Measurements from ENCODE around the gene TEAD2. TPM values are rescaled to one million over a fixed set of nuclear protein-coding genes. Genes with fewer than 3 reads are reported as not detected.

TEAD2 gene
- total RNA-seq, 6 experiments from 2014 or later = 16.5 to 23.1 (median 20.8) TPM

DNA sequence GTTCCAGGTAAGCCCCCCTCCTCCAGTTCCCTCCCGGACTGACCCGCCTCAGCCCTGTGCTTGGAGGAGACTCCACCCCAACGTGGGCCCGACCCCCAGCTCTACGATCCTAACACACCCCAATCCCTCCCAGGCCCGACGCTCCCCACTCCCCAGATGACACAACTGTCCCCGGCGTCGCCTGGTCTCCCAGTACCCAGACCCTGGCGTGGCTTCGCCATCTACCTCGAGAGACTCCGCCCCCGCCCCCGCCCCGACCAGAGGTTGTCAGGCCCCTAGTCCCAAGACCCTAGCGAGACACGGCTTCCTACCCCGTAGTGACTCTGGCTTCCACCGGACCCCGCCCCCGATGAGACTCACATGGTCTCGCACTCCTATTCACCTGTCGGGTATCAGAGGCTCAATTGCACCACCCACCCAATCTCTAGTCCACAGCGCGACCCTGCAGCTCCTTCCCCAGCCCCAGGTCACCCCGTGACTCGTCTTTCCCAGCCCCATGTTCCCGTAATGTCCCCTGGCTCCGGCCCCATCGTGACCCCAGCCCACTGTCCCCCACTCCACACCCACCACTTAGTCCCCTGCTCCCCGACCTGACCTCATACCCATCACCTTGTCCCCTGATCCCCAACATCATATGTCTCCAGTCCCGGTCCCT lies 24.1 kb downstream of the TEAD2 start:
- no peak overlapping the region for H3K27ac Mint-ChIP-seq
- peaks cover 14% of the 10 kb centered on the region for H3K36me3 Mint-ChIP-seq (ENCODE audit: low read depth)
- TF ChIP-seq, protein P1, sequence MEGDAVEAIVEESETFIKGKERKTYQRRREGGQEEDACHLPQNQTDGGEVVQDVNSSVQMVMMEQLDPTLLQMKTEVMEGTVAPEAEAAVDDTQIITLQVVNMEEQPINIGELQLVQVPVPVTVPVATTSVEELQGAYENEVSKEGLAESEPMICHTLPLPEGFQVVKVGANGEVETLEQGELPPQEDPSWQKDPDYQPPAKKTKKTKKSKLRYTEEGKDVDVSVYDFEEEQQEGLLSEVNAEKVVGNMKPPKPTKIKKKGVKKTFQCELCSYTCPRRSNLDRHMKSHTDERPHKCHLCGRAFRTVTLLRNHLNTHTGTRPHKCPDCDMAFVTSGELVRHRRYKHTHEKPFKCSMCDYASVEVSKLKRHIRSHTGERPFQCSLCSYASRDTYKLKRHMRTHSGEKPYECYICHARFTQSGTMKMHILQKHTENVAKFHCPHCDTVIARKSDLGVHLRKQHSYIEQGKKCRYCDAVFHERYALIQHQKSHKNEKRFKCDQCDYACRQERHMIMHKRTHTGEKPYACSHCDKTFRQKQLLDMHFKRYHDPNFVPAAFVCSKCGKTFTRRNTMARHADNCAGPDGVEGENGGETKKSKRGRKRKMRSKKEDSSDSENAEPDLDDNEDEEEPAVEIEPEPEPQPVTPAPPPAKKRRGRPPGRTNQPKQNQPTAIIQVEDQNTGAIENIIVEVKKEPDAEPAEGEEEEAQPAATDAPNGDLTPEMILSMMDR (IDR thresholded peaks at IDR 0.05) = no peak
- no peak overlapping the region; the same call in 1 of the 2 replicates for H3K4me3 Mint-ChIP-seq
- H3K27me3 Mint-ChIP-seq (ENCODE audit: insufficient read depth) = peaks cover 16% of the 10 kb centered on the region
- no peak for DNase-seq
- H3K9me3 Mint-ChIP-seq = no peaks in the 10 kb centered on the region
- H3K4me1 Mint-ChIP-seq (ENCODE audit: low read depth) = no peaks in the 10 kb centered on the region

- Mint-ChIP-seq H3K36me3 (ENCODE audit: low read depth) (peaks cover 7% of the 10 kb centered on the region), H3K27me3 (ENCODE audit: insufficient read depth) (peaks cover 14% of the 10 kb centered on the region), H3K27ac (no peak overlapping the region), H3K4me1 (ENCODE audit: low read depth) (no peaks in the 10 kb centered on the region), H3K9me3 (no peaks in the 10 kb centered on the region), H3K4me3 (no peak overlapping the region)
- DNase-seq = no peak
- TF ChIP-seq, protein P1 (IDR thresholded peaks at IDR 0.05) = no peak
These were observed 24.8 kb downstream of the TEAD2 start for GRCh38 chr19:49337267-49338022.

DNA sequence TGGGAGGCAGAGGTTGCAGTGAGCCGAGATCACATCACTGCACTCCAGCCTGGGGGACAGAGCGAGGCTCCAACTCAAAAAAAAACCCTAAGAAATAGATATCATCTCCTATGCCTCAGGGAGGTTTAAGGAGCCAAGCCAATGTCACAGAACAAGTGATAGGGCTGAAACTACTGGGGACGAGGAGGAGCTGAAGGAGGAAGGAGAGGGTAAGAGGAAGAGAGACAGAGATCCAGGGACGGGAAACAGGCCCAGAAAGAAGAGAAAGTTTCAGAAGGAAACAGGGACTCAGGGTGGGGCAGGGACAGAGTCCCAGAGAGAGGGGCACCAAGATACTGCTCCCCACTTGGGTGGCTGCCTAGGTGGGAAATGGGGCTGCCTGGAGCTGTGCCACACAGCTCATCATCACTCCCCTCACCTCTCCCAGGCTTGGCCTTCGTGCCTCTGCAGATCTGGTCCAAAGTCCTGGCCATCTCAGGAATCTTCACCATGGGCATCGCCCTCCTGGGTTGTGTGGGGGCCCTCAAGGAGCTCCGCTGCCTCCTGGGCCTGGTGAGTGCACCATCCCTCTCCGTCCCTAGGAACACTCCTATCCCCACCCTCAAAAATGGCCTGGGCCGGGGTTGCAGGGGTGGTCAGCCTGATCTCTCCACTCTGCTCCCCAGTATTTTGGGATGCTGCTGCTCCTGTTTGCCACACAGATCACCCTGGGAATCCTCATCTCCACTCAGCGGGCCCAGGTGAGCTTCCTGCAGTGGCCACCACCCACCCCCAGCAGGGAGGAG lies 25.5 kb downstream of the TEAD2 start:
- no peak for DNase-seq
- Mint-ChIP-seq H3K27me3 (ENCODE audit: insufficient read depth) (peaks cover 19% of the 10 kb centered on the region), H3K4me1 (ENCODE audit: low read depth) (no peaks in the 10 kb centered on the region), H3K4me3 (no peak overlapping the region), H3K9me3 (no peaks in the 10 kb centered on the region), H3K27ac (no peak overlapping the region), H3K36me3 (ENCODE audit: low read depth) (peaks cover 6% of the 10 kb centered on the region; the same call in 1 of the 2 replicates)
- TF ChIP-seq, protein P1 (IDR thresholded peaks at IDR 0.05) = no peak

DNA sequence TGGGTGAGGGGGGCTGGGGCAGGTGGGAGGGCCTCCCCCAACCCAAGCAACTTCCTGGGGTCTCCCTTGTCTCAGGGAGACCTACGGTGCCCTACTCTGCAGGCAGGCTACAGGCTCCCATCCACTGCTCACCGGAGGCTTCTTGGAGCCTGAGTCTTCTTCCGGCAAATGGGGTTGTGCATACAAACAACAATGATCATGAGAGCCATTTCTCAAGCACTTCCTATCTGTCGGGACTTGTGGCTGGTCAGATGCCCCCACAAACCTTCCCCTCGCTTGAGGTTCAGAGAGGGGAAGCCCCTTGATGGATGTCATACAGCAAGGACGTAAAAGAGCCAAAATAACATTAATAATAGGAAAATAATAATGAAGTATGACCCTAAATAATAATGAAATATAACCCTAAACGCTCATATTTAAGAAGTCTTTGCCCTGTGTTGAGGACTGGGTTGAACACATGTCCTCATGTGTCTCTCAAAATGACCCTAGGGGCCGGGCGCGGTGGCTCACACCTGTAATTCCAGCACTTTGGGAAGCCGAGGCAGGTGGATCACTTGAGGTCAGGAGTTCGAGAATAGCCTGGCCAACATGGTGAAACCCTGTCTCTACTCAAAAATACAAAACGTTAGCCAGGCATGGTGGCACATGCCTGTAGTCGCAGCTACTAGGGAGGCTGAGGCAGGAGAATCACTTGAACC lies 26.3 kb downstream of the TEAD2 start:
- H3K27ac Mint-ChIP-seq = no peak overlapping the region
- no peaks in the 10 kb centered on the region for H3K4me1 Mint-ChIP-seq (ENCODE audit: low read depth)
- no peak overlapping the region for H3K4me3 Mint-ChIP-seq
- peaks cover 19% of the 10 kb centered on the region for H3K27me3 Mint-ChIP-seq (ENCODE audit: insufficient read depth)
- H3K9me3 Mint-ChIP-seq = no peaks in the 10 kb centered on the region
- DNase-seq = no peak
- H3K36me3 Mint-ChIP-seq (ENCODE audit: low read depth) = peaks cover 6% of the 10 kb centered on the region; the same call in 1 of the 2 replicates
- TF ChIP-seq, protein P1 (IDR thresholded peaks at IDR 0.05) = no peak
